ENCODE results near the gene NFIX. TPM values are rescaled to one million over a fixed set of nuclear protein-coding genes. Genes with fewer than 3 reads are reported as not detected.

The NFIX gene
- total RNA-seq, 4 donors from 2014 or later = 27.4 to 381 (median 78.4) TPM

GRCh38 chr19:13064092-13064489 is 68.8 kb downstream of the NFIX start:
- Histone ChIP-seq H3K9me3 (no peaks in the 10 kb centered on the region), H3K27ac (peak overlapping the region; percentile 98 to 100), H3K36me3 (no peaks in the 10 kb centered on the region), H3K27me3 (no peaks in the 10 kb centered on the region), H3K4me3 (no peak overlapping the region), H3K4me1 (peaks cover 37 to 40% of the 10 kb centered on the region in 2 donors)
- intact Hi-C loops (cut with DNase I; ENCODE audit: low total_unique reads) = loop anchor here (5.0 kb wide), 1 partner anchor 82 kb away; no protein-coding TSS in a partner anchor
- no peak for TF ChIP-seq CTCF (IDR thresholded peaks at IDR 0.05)
- DNase-seq = no peak

GRCh38 chr19:13066226-13066625 is 71.0 kb downstream of the NFIX start:
- intact Hi-C loops (cut with DNase I; ENCODE audit: low total_unique reads) = no loop called here
- no peak for TF ChIP-seq POLR2A (IDR thresholded peaks at IDR 0.05)
- no peak for TF ChIP-seq CTCF (IDR thresholded peaks at IDR 0.05)
- DNase-seq = no peak
- H3K9me3 ChIP-seq = no peaks in the 10 kb centered on the region
- H3K4me1 ChIP-seq = peaks cover 40 to 44% of the 10 kb centered on the region in 2 donors
- H3K27ac ChIP-seq = peak overlapping the region; percentile 98 to 100
- H3K4me3 ChIP-seq = no peak overlapping the region
- no peaks in the 10 kb centered on the region for H3K27me3 ChIP-seq
- no peaks in the 10 kb centered on the region for H3K36me3 ChIP-seq

- intact Hi-C loops (cut with DNase I; ENCODE audit: low total_unique reads) = no loop called here
- no peak for TF ChIP-seq CTCF (IDR thresholded peaks at IDR 0.05)
- no peak for TF ChIP-seq POLR2A (IDR thresholded peaks at IDR 0.05)
- Histone ChIP-seq H3K4me1 (peaks cover 40 to 43% of the 10 kb centered on the region in 2 donors), H3K36me3 (no peaks in the 10 kb centered on the region), H3K9me3 (no peaks in the 10 kb centered on the region), H3K27ac (peak overlapping the region; percentile 53 to 98), H3K27me3 (no peaks in the 10 kb centered on the region), H3K4me3 (no peak overlapping the region)
- no peak for DNase-seq
Observed at GRCh38 chr19:13066933-13067807, 71.9 kb downstream of the NFIX start.

GRCh38 chr19:13068085-13068846 is 73.0 kb downstream of the NFIX start:
- H3K27me3 ChIP-seq = no peaks in the 10 kb centered on the region
- intact Hi-C loops (cut with DNase I; ENCODE audit: low total_unique reads) = no loop called here
- H3K27ac ChIP-seq = peak overlapping the region; percentile 53 to 98
- TF ChIP-seq CTCF (IDR thresholded peaks at IDR 0.05) = no peak
- TF ChIP-seq POLR2A (IDR thresholded peaks at IDR 0.05) = no peak
- peaks cover 38 to 43% of the 10 kb centered on the region in 2 donors for H3K4me1 ChIP-seq
- H3K9me3 ChIP-seq = no peaks in the 10 kb centered on the region
- H3K36me3 ChIP-seq = no peaks in the 10 kb centered on the region
- H3K4me3 ChIP-seq = no peak overlapping the region
- peak in 1 of 2 donors; percentile 59 for DNase-seq
